ENCODE data around the gene DGCR8. TPM values are rescaled to one million over a fixed set of nuclear protein-coding genes. Genes with fewer than 3 reads are reported as not detected.

Gene DGCR8
- total RNA-seq, 1 donor from 2014 or later, result 26.5 TPM

- TF ChIP-seq CTCF (conservative IDR thresholded peaks at IDR 0.05; ENCODE audit: low read depth, low read length), result peak; percentile 28
- no peak overlapping the region for H3K4me3 ChIP-seq (ENCODE audit: low read depth, low read length)
- DNase-seq (ENCODE audit: low read depth), result no peak
These were observed 22.3 kb downstream of the DGCR8 start for GRCh38 chr22:20102203-20102780.

GRCh38 chr22:20105456-20106204 lies 25.6 kb downstream of the DGCR8 start:
- DNase-seq (ENCODE audit: low read depth), result no peak
- TF ChIP-seq CTCF (conservative IDR thresholded peaks at IDR 0.05; ENCODE audit: low read depth, low read length), result no peak
- H3K4me3 ChIP-seq (ENCODE audit: low read depth, low read length), result no peak overlapping the region

- TF ChIP-seq CTCF (conservative IDR thresholded peaks at IDR 0.05; ENCODE audit: low read depth, low read length), result no peak
- DNase-seq (ENCODE audit: low read depth), result no peak
- no peak overlapping the region for H3K4me3 ChIP-seq (ENCODE audit: low read depth, low read length)
These were observed 26.3 kb downstream of the DGCR8 start for GRCh38 chr22:20106205-20106848.

GRCh38 chr22:20106849-20107237 lies 26.8 kb downstream of the DGCR8 start:
- no peak for DNase-seq (ENCODE audit: low read depth)
- no peak overlapping the region for H3K4me3 ChIP-seq (ENCODE audit: low read depth, low read length)
- TF ChIP-seq CTCF (conservative IDR thresholded peaks at IDR 0.05; ENCODE audit: low read depth, low read length), result no peak

GRCh38 chr22:20107471-20107901 lies 27.4 kb downstream of the DGCR8 start:
- TF ChIP-seq CTCF (conservative IDR thresholded peaks at IDR 0.05; ENCODE audit: low read depth, low read length), result no peak
- no peak for DNase-seq (ENCODE audit: low read depth)
- H3K4me3 ChIP-seq (ENCODE audit: low read depth, low read length), result no peak overlapping the region

GRCh38 chr22:20107951-20108756 lies 28.1 kb downstream of the DGCR8 start:
- no peak for DNase-seq (ENCODE audit: low read depth)
- no peak overlapping the region for H3K4me3 ChIP-seq (ENCODE audit: low read depth, low read length)
- TF ChIP-seq CTCF (conservative IDR thresholded peaks at IDR 0.05; ENCODE audit: low read depth, low read length), result no peak
